Renal pelvis (tissue), 4 donors: ENCODE measurements around the gene DMAC2. TPM values are rescaled to one million over a fixed set of nuclear protein-coding genes. Genes with fewer than 3 reads are reported as not detected.
"Not testable (repeated sequence)": the region's sequence is repeated elsewhere in the genome, so short reads cannot be mapped to it uniquely, and the experiment has no call there.

Source experiments
- DNase-seq: peaks from one replicate; pipeline ENCODE4 v3.0.0-alpha.2; 2013
- polyA plus RNA-seq, 3 donors: library from polyadenylated mRNA; unstranded; fragments of 120-200 nt; gene quantifications; one replicate each; pipeline ENCODE4 v1.2.1, GENCODE V29; 2013; ENCODE audit not compliant: insufficient read length in 3 of 3

Gene DMAC2
- polyA plus RNA-seq, 3 donors, result 55.8 to 75.8 (median 64.4) TPM

- no peak for DNase-seq
These were observed 13.4 kb downstream of the DMAC2 start for GRCh38 chr19:41426116-41426841.

DNA sequence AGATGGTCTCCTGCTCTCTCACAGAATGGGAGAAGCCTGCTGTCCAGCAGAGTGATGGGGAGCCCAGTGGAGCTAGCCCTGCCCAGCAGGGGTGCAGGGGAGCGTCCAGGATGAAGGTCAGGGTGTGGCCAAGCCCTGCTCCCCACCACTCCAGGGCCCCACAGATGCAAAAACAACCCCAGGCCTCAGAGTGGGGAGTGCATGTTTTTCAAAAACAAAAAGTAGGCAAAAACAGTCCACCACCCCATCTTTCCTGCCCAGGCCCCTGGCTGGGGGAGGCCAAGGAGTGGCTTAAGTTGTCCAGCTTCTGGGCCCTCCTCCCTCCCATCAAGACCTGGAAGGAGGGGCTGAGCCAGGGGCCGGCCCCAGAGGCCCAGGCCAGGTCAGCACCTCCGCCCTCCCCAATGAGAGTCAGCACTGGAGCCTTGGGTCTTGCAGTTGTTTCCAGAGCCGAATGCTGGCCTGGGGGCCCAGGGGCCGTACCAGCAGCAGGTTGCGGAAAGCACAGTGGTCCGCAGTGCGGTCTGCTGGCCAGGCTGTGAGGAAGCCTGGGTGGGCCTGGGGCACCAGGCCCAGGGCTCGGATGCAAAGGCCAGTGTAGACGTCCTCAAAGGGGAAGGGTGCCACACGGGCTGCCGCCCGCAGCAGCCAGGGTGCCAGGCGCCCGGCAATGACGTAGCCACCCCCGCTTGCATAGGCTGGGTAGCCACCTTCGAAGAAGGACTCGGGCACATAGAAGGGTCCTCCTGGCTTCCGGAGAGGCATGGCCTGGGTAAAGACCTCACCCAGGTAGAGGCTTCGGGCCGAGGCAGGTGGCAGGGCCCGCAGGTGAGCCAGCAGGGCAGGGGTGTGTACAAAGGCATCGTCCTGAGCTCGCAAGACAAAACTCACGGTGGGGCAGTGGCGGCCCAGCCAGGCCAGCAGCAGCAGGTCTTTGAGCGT, 14.3 kb downstream of the DMAC2 start:
- DNase-seq, result no peak

DNA sequence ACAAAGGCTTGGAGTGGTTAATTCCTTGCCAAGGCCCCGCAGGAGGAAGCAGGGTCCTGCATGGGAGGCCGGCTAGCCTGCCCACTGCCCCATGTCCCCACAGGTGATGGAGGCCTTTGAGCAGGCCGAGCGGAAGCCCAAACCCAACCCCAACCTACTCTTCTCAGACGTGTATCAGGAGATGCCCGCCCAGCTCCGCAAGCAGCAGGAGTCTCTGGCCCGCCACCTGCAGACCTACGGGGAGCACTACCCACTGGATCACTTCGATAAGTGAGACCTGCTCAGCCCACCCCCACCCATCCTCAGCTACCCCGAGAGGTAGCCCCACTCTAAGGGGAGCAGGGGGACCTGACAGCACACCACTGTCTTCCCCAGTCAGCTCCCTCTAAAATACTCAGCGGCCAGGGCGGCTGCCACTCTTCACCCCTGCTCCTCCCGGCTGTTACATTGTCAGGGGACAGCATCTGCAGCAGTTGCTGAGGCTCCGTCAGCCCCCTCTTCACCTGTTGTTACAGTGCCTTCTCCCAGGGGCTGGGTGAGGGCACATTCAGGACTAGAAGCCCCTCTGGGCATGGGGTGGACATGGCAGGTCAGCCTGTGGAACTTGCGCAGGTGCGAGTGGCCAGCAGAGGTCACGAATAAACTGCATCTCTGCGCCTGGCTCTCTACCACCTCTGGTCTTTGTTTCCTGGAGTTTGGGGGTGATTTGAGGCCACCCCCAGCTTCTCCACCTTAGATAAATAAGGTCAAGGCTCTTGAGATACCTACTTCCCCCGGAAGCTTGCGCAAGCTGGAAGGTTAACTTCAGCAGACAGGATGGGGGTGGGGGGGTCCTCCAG, 15.2 kb downstream of the DMAC2 start:
- DNase-seq, result no peak

- DNase-seq, result no peak
These were observed 16.8 kb downstream of the DMAC2 start for GRCh38 chr19:41422955-41423354.

- no peak for DNase-seq
These were observed 17.3 kb downstream of the DMAC2 start for GRCh38 chr19:41422456-41422855.

DNA sequence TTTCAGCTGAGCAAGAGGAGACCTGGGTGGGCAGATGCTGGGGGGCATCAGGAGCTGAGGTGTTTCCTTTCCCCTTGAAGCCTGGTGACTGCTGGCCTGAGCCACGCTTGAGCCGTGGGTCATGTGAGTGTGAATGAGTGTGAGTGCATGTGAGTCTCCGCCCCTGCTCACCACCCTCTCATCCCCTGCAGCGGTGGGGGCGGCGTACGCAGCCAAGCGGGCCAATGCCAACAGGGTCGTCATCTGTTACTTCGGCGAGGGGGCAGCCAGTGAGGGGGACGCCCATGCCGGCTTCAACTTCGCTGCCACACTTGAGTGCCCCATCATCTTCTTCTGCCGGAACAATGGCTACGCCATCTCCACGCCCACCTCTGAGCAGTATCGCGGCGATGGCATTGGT, 17.7 kb downstream of the DMAC2 start:
- DNase-seq, result no peak

GRCh38 chr19:41421314-41421713, 18.4 kb downstream of the DMAC2 start:
- no peak for DNase-seq

- no peak for DNase-seq
These were observed 19.4 kb downstream of the DMAC2 start for GRCh38 chr19:41420101-41420880.

DNA sequence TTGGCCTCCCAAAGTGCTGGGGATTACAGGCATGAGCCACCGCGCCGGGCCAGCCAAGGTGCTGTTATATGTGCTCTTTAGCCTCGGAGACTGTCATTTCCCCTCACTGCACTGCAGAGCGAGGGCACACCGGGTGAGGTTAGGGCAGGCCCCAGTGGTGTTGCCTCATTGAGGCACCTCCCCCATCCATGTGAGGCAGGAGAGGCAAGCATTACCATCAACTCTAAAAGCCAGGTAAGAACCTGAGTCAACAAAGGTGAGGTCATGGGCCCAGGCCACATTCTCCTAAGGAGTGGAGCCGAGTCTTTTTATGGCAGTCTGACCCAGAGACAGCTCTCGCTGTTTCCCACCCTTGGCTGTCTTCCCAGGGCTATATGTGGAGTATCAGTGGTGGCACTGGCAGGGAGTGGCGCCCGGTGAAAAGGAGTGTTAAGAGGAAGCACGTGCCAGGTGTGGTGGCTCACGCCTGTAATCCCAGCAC, 23.5 kb downstream of the DMAC2 start:
- no peak for DNase-seq

GRCh38 chr19:41415154-41415571, 24.5 kb downstream of the DMAC2 start:
- no peak for DNase-seq

DNA sequence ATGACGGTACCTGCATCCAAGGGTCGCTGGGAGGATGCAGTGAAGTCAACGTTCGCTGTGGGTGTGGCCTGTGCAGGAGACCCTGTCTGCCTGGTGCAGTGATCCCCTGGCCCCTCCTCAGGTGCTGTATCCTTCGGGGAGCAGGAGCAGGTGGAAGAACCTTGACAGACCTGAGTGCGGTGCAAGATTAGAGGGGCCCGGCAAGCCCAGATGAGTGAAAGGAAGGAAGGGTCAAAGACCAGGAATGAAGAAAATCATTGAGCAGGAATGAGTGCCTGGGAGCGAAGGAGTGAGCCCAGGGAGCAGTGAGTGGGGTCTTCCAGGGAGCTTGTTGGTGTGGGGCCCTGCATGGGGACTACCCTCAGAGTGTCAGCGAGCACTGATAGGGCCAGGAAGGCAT, 25.3 kb downstream of the DMAC2 start:
- no peak for DNase-seq

DNA sequence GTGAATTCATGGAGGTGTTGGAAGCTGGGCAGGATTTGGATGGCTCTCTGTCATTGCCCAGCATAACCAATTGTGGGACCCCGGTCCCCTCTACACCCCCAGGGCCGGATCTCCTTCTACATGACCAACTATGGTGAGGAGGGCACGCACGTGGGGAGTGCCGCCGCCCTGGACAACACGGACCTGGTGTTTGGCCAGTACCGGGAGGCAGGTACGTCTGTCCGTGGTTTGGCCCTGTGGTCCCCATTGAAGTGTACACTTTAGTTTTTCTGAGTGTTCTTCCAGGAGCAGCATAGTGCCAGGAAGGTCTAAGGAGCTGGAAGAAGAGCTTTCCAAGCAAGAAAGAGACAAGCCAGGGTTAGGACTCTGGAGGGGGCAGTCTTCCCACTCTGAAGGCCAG, 25.8 kb downstream of the DMAC2 start:
- no peak for DNase-seq

DNA sequence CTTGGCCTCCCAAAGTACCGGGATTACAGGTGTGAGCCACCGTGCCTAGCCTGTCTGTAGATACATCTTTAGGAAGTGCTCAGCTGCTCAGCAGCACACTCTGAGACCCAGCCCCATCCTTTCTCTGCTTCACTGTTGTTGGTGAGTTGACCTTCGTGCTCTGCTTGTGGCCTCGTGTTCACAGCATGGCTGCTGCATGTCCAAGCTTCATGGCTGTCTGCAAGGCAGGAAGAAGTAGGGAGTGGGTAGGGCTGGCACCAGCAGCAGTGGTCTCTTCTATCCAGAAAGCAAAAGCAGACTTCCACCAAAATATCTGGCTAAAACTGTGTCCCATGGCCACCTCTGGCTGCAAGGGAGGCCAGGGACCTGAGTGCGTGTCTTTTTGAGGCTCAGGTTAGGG, 26.8 kb downstream of the DMAC2 start:
- DNase-seq, result no peak

DNA sequence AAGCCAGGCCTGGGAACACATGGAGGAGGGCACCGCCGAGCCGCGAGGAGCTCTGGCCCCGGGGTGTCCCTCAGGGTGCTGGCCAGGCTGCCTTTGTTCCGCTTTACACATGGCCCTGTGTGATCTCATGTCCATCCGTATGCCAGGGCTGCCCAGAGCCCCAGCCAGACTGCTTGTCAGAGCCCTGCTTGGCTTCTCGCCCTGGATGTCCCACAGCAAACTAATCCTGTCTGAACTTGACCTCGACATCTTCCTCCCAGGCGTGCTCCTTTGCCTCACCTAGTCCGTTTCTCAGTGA, 27.8 kb downstream of the DMAC2 start:
- DNase-seq, result no peak

- DNase-seq, result no peak
These were observed 28.4 kb downstream of the DMAC2 start for GRCh38 chr19:41411100-41411967.

GRCh38 chr19:41410336-41411054, 29.2 kb downstream of the DMAC2 start:
- DNase-seq, result no peak

GRCh38 chr19:41409288-41409687, 30.4 kb downstream of the DMAC2 start:
- DNase-seq, result no peak

- DNase-seq, result not testable (repeated sequence)
These were observed 30.9 kb downstream of the DMAC2 start for GRCh38 chr19:41408846-41409245.

DNA sequence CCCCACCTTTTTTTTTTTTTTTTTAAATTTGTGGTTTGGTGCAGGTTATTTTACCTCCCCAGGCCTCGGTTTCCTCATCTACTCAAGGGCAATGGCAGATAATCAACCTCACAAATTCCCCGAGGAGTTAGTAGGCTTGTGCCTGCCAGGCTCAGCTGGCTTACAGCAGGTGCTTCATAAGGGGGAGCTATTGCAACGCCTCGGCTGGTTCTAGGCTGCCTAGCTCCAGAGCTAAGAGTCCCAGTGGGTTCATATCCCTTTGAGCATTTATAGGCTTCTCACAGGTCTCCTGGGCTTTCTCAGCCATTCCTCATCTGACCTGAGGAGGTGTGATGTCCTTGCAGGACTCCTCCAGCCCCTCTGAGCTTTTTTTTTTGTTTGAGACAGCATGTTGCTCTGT, 31.5 kb downstream of the DMAC2 start:
- DNase-seq, result no peak

GRCh38 chr19:41407271-41407670, 32.4 kb downstream of the DMAC2 start:
- no peak for DNase-seq
